NCI-H2081 (cell line): ENCODE data around the gene PRCP.
A peak's percentile ranks its signal among the peaks of the same experiment; 100 is the strongest.

ENCODE experiments used
- DNase-seq, 2 experiments: peaks; one replicate each; lab custom pipeline; 2025; lab: John Stamatoyannopoulos, UW

Gene PRCP

GRCh38 chr11:82786001-82786400 is 114.2 kb downstream of the PRCP start:
- no peak for DNase-seq

- no peak for DNase-seq
Observed at GRCh38 chr11:82782825-82783374, 117.3 kb downstream of the PRCP start.

DNA sequence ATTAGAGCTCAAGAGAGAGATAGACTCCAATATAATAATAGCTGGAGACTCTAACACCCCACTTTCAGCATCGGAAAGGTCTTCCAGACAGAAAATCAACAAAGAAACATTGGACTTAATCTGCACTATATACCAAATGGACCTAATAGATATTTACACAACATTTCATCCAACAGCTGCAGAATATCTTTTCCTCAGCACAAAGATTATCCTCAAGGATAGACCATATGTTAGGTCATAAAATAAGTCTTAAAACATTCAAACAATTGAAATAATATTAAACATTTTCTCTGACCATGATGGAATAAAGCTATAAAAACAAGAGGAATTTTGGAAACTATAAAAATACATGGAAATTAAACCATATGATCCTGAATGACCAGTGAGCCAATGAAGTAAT is 121.5 kb downstream of the PRCP start:
- DNase-seq, result no peak

GRCh38 chr11:82776377-82776776 is 123.9 kb downstream of the PRCP start:
- no peak for DNase-seq

GRCh38 chr11:82775736-82776346 is 124.4 kb downstream of the PRCP start:
- peak in 1 of 2 experiments; percentile 7 for DNase-seq

DNA sequence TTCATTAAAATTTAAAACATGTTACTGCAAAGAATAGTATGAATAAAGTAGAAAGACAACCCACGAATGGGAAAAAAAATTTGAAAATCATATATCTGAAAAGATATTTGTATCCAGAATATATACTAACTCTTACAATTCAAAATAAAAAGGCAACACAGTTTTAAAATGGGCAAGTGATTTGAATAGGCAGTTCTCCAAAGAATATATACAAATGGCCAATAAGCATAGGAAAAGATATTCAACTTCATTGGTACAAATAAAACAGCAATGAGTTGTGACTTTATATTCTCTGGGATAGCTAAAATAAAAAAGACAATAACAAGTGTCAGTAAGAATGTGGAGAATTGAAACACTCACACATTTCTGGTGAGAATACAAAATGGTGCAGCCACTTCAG is 125.0 kb downstream of the PRCP start:
- DNase-seq, result no peak
